ENCODE data around the gene NTN3.

Gene NTN3

GRCh38 chr16:2466667-2467527 is 4.2 kb upstream of the NTN3 start:
- DNase-seq (ENCODE audit: low spot score): no peak

- DNase-seq (ENCODE audit: low spot score): peak; percentile 93
These were observed 3.4 kb upstream of the NTN3 start for GRCh38 chr16:2467528-2468232.

- peak; percentile 53 for DNase-seq (ENCODE audit: low spot score)
These were observed 2.8 kb upstream of the NTN3 start for GRCh38 chr16:2468233-2468724.

- DNase-seq (ENCODE audit: low spot score): peak; percentile 55
These were observed 2.2 kb upstream of the NTN3 start for GRCh38 chr16:2468725-2469398.

GRCh38 chr16:2469399-2470233 is 1.5 kb upstream of the NTN3 start:
- DNase-seq (ENCODE audit: low spot score): no peak

GRCh38 chr16:2470234-2470601 is 879 bp upstream of the NTN3 start:
- DNase-seq (ENCODE audit: low spot score): no peak

GRCh38 chr16:2470603-2471015 is 488 bp upstream of the NTN3 start:
- no peak for DNase-seq (ENCODE audit: low spot score)

GRCh38 chr16:2471653-2472487 is 773 bp downstream of the NTN3 start:
- no peak for DNase-seq (ENCODE audit: low spot score)

- no peak for DNase-seq (ENCODE audit: low spot score)
These were observed 1.4 kb downstream of the NTN3 start for GRCh38 chr16:2472488-2472864.

GRCh38 chr16:2472885-2473445 is 1.9 kb downstream of the NTN3 start:
- DNase-seq (ENCODE audit: low spot score): no peak

GRCh38 chr16:2473446-2473926 is 2.4 kb downstream of the NTN3 start:
- no peak for DNase-seq (ENCODE audit: low spot score)

- peak; percentile 79 for DNase-seq (ENCODE audit: low spot score)
These were observed 3.1 kb downstream of the NTN3 start for GRCh38 chr16:2473999-2474876.

- DNase-seq (ENCODE audit: low spot score): peak; percentile 100
These were observed 3.8 kb downstream of the NTN3 start, which contains the start of gene TBC1D24 for GRCh38 chr16:2474877-2475412. TSS of gene TBC1D24 (plus strand) at chr16:2475127. CDS start at chr16:2496149, 21,022 bp downstream.

GRCh38 chr16:2475413-2476344 is 4.6 kb downstream of the NTN3 start:
- peak; percentile 41 for DNase-seq (ENCODE audit: low spot score)

GRCh38 chr16:2476345-2476720 is 5.2 kb downstream of the NTN3 start:
- DNase-seq (ENCODE audit: low spot score): no peak

- DNase-seq (ENCODE audit: low spot score): no peak
These were observed 5.6 kb downstream of the NTN3 start for GRCh38 chr16:2476741-2477140.

GRCh38 chr16:2477327-2477726 is 6.2 kb downstream of the NTN3 start:
- no peak for DNase-seq (ENCODE audit: low spot score)

- no peak for DNase-seq (ENCODE audit: low spot score)
These were observed 7.2 kb downstream of the NTN3 start for GRCh38 chr16:2478279-2478678.

Measured in hepatic stellate cell (primary cell).